NCI-H526 treated with DMSO at 0.1 percent for 48 hours (cell line): ENCODE data around the gene MAP7D1.
A peak's percentile ranks its signal among the peaks of the same experiment; 100 is the strongest.
"Not testable (repeated sequence)": the region's sequence is repeated elsewhere in the genome, so short reads cannot be mapped to it uniquely, and the experiment has no call there.

Experiments used
- DNase-seq: peaks from one replicate; lab custom pipeline; 2025; lab: John Stamatoyannopoulos, UW

The MAP7D1 gene

GRCh38 chr1:36203554-36204346 is 47.8 kb downstream of the MAP7D1 start:
- DNase-seq, result no peak

- DNase-seq, result no peak
Measured at GRCh38 chr1:36204347-36204909, 48.5 kb downstream of the MAP7D1 start.

DNA sequence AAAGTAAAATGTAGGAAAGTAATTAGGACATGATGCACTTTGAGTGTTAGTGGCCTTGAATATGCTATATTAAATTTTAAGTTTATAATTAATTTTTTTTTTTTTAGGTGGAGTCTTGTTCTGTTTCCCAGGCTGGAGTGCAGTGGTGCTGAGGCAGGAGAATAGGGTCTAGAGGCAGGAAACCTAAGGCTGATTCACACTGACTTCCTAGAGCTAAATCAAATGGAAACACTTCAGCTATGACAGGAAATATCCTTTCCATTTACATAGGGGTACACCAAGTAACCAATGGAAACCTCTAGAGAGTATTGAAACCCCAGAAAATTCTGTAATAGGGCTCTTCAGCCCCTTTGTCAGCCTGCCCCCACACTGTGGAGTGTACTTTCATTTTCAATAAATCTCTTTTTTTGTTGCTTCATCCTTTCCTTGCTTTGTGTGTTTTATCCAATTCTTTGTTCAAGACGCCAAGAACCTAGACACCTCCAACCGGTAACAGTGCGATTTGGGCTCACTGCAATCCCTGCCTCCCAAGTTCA is 50.4 kb downstream of the MAP7D1 start:
- no peak for DNase-seq

DNA sequence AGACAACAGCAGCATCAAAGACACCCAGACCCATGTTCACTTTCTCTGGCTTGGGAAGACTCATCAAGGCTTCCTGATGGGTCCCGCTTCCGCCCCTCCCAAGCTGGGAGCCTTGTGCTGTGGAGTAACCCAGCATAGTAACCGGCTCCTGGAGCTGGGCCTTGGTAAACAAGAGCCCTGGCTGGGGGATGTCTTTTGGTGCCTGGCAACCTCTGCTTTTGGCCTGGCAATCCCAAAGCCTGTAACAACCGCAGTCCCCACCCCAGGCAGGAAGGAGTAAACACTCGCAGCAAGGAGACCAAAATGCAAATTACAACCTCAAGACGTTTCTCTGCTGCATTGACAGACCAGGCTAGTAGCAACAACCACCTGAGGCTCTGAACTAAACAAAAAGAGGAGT is 51.4 kb downstream of the MAP7D1 start:
- DNase-seq, result no peak

DNA sequence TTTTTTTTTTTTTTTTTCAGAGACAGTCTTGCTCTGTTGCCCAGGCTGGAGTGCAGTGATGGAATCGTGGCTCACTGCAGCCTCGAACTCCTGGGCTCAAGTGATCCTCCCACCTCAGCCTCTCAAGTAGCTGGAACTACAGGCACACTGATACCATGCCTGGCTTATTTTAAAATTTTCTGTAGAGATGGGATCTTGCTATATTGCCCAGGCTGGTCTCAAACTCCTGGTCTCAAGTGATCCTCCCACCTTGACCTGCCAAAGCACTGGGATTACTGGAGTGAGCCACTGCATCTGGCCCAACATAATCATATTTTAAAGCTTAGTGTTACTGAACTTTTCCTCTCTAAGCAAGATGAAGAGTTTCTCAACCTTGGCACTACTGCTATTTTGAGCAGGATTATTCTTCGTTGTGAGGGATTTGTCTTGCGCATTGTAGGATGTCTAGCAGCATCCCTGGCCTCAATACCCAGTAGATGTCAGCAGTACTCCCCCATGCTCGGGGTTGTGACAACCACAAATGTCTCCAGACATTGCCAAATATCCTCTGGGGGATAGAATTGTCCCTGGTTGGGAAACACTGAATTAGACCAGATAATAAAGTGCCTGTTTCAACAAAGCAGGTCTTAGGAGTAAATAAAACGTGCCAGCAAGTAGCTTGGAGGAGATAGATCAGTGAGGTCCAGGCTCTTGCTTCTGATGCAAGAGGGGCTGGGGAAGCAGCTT is 53.2 kb downstream of the MAP7D1 start:
- no peak for DNase-seq

- DNase-seq, result no peak
Measured at GRCh38 chr1:36211307-36211706, 55.3 kb downstream of the MAP7D1 start.

- DNase-seq, result no peak
Measured at GRCh38 chr1:36211841-36212240, 55.9 kb downstream of the MAP7D1 start.

- no peak for DNase-seq
Measured at GRCh38 chr1:36212782-36213181, 56.8 kb downstream of the MAP7D1 start.

DNA sequence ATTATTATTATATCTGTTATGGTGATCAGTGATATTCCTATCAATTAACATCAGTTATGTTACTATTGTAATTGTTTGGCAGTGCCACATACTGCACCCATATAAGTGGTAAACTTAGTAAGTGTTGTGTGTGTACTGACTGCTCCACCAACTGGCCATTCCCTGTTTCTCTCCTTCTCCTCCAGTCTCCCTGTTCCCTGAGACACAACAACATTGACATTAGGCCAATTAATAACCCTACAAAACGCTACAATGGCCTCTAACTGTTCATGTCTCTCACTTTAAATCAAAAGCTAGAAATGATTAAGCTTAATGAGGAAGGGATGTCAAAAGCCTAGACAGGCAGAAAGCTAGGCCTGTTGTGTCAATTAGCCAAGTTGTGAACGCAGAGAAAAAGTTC is 61.7 kb downstream of the MAP7D1 start:
- DNase-seq, result no peak

DNA sequence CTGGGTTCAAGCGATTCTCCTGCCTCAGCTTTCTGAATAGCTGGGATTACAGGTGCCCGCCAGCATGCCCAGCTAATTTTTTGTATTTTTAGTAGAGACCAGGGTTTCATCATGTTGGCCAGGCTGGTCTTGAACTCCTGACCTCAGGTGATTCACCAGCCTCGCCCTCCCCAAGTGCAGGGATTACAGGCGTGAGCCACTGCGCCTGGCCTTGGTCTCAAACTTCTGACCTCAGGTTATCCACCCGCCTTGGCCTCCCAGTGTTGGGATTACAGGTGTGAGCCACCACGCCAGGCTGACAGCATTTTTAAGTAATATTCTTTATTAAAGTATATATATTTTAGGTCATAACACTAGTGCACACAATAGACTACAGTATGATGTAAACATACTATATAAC is 65.9 kb downstream of the MAP7D1 start:
- not testable (repeated sequence) for DNase-seq

- peak; percentile 56 for DNase-seq
Measured at GRCh38 chr1:36222481-36223380, 66.8 kb downstream of the MAP7D1 start.

DNA sequence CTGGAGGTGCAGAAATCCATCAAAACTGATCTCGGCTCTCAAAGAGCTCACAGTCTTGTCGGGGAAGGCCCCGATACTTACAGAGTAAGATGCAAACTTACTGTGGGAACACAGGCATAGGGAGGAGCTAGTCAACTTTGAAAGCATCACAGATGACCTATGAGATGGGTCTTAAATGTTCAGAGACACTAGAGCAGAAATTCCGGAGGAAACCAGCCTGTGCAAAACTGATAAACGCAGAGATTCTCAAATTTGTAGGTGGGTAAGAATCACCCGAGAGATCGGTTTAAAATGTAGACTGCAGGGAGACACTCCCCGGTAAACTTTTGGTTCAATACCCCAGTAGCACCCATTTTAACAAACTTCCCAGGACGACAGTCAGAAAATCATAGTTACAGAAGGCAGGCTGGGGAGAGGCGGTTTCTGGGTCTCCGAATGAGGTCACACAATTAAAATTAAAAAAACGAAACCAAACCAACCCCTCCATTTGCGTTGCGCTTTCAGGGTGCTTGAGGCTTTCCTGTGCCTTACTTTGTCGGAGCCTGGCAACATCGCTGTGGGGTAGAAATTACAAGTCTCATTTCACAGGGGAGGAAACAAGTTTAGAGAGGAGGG is 67.5 kb downstream of the MAP7D1 start:
- DNase-seq, result peak; percentile 73

GRCh38 chr1:36223996-36224536 is 68.1 kb downstream of the MAP7D1 start, which contains the start of gene THRAP3:
THRAP3 (plus strand) TSS chr1:36224443; CDS start chr1:36282564, 58,121 bp downstream.
- peak; percentile 100 for DNase-seq

- peak; percentile 81 for DNase-seq
Measured at GRCh38 chr1:36224537-36225282, 68.8 kb downstream of the MAP7D1 start.

DNA sequence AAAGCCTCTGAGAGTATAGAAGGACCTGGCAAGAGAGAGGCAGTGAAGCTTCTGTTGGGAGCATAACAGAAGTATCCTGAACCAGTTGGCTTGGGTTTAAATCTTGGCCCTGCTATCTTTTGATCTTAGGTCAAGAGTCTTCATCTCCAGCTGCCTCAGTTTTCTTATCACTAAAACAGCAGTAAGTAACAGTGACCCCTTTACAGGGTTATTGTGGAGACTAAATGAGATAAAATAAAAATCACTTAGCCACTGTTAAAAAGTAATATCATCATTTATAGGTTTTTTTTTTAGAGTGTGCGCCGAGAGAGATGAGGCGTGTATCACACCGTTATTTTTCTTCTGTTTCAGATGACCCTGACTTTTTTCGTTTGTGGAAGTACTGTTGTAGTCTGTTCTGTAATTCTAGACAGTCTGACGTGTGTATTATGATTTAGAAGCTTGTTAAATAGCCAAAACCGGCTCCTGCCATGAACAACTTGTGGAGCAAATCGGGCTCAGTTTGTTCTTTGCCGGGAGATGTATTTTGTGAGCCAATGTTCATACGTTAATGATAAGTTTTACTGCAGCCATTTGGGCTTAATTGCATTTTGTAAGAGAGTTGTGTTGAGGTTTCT is 69.4 kb downstream of the MAP7D1 start:
- no peak for DNase-seq

- not testable (repeated sequence) for DNase-seq
Measured at GRCh38 chr1:36230279-36230678, 74.3 kb downstream of the MAP7D1 start.
